Stimulated activated CD4-positive, alpha-beta T cell treated with anti-CD3 and anti-CD28 coated beads, TNF-alpha, amount 100 ng/mL, for 48 hours (primary cell): Measurements from ENCODE around the gene AFAP1L2.
"Not testable (repeated sequence)": the region's sequence is repeated elsewhere in the genome, so short reads cannot be mapped to it uniquely, and the experiment has no call there.

Experiments
- DNase-seq, 3 donors: peaks; one replicate each; pipeline ENCODE4 v3.0.0-alpha.2; 2020; ENCODE audit warnings: low read depth in 3 of 3

The AFAP1L2 gene

DNA sequence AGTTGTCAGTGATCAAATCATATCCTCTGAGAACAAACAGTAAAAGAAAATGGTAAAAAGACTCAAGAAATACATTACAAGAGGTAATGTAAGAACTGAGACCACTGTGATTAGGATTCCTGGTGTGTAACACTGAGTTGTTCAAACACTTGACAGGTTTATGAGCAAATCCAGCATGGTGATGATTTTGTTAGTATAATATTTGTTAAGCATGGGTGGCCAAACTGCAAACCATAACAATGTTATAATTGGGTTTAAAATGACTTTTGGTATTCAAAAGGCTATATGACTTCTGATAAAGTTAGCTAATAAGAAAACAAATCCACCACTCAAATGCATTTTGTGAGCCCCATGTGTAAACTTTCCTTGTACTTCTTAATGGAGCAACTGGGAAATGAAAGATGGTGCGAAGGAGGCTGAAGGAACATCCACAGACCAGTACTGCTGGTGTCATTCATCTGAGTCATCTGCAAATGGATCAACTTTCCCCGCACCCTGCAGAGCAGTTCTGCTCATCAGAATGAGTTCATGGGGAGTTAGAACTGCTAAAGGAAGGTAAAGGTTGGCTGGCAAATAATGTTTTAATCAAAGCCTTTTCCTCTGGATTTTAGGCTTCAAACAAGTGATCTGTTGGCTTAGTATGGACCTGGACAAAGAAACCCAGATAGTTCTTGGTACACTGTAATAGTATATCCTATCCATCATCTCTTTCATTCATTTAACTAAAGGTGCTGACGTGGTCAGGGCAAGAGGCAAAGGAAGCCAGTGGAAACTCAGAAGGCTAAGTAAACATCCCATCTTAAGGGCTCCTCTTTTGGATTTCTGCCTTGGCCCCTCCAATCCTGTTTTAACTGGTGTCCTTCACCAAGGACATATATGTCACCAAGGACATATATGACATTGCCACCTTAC lies 45.0 kb downstream of the AFAP1L2 start:
- DNase-seq = no peak

DNA sequence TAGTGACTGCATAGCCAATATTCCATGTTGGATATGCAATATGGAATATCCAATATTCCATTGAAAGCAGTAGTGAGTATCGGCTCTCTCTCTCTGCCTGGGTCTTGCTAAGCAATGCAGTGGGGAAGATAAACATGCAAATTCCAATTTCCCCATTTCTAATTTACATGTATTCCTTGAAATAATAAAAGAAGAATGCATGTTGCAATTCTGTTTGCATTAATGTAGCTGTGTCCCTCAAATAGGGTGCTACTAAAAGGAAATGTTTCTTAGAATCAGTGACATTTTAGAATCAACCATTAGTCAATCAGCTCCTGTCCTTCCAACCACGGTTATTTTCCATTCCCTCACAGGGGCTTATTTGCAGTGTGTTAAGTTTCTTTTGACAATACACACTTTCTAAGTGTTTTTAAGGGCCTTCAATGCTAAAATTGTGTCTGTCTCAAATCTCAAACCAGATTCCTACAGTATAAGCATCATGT lies 46.7 kb downstream of the AFAP1L2 start:
- DNase-seq = no peak

- DNase-seq = no peak
Measured at GRCh38 chr10:114356751-114357514, 47.4 kb downstream of the AFAP1L2 start.

DNA sequence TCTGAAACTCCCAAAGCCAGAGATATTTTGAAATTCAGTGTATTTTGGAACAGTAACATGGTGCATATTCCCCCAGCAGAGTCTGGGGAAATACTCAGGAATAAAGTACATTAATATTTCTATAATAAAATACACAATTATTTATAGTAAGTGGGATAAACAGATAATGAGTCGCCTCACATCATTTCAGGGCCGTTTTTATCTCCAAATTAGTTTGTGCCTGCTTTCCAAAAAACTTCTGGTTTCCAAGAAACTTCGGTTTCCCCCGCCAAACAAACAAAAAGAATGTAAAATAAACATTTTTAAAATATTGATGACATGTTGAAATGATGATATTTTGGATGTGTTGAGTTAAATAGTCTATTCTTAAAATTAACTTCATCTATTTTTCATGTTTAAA lies 48.2 kb downstream of the AFAP1L2 start:
- DNase-seq = no peak

GRCh38 chr10:114353383-114353782 lies 50.9 kb downstream of the AFAP1L2 start:
- no peak for DNase-seq

DNA sequence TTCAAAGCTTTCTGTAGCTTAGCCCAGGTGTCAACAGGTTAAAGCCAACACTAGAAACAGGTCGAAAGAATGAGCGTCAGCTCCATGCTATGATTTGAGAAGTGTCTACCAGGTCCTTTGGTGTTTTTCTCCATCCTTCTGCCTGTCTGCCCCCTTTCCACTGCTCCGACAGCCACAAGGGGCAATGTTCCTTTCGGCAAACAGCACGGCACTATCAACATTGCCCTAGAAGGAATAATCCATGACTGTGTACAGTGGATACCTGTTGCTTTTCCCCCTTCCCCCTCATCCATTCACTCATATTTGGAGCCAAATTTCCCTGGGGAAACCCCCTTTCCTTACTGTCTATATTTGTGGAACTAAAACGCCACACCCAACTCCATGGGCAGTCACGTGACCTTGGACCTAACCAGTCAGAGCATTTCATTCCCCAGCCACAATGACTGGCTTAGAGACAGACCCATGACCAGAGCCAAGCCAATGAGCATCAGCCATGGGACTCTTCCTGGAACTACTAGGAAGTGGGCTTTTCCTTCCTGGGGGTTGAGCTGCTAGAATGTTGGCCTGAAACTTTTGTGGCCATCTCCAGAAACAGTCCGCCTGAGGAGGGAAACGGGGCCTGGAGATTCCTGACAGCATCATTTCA lies 51.5 kb downstream of the AFAP1L2 start:
- DNase-seq = no peak

GRCh38 chr10:114350751-114351150 lies 53.6 kb downstream of the AFAP1L2 start:
- no peak for DNase-seq

DNA sequence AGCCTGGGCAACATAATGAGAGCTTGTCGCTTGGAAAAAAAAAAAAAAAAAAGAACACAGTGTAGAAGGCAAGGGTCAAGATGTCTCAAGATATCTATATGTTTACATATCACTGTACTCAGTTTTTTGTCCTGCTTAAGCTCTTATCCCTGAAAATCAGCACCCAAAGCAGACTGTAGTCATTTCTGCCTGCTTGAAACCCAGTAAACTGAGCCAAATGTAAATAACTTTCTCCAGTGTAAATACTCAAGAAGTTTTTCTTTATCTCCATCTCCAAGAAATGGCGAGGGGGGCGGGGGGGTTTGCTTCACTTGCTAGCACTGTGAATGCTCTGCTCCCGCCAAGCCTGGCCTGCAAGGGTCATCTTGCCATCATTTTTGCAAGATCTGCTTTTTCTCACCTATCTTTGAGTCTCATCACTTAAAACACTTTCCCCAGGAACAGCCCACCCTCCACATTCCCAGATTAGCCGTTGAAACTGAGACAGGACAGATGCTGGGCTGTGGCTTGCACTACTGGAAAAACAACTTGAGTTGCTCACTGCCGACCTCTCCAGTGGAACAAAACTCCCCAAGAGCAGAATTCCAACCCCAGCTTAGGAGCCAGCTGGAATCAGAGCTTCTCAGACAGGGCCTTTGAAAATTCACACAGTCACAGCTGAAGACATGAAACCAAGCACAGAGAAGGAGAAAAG lies 54.6 kb downstream of the AFAP1L2 start:
- no peak for DNase-seq

DNA sequence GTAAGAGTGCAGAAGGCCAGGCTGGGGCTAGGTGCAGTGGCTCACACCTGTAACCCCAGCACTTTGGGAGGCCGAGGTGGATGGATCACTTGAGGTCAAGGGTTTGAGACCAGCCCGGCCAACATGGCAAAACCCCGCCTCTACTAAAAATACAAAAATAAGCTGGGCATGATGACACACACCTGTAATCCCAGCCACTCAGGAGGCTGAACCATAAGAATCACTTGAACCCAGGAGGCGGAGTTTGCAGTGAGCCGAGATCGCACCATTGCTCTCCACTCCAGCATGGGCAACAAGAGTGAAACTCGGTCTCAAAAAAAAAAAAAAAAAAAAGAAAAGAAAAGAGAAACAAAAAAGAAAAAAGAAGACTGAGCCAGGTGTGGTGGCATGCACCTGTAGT lies 55.2 kb downstream of the AFAP1L2 start:
- DNase-seq = not testable (repeated sequence)

DNA sequence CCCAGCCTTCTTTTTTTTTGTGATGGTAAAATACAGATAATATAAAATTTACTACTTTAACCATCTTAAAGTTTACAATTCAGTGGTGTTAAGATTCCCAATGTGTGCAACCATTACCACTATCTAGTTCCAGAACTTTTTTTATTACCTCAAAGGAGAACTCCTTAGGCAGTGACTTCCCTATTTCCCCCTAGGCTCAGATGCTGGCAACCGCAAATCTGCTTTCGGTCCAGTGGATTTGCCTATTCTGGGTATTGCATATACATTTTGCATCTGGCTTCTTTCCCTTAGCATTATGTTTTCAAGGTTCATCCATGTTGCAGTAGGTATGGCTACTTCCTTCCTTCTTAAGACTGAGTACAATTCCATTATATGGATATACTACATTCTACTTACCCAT lies 56.5 kb downstream of the AFAP1L2 start:
- DNase-seq = no peak

DNA sequence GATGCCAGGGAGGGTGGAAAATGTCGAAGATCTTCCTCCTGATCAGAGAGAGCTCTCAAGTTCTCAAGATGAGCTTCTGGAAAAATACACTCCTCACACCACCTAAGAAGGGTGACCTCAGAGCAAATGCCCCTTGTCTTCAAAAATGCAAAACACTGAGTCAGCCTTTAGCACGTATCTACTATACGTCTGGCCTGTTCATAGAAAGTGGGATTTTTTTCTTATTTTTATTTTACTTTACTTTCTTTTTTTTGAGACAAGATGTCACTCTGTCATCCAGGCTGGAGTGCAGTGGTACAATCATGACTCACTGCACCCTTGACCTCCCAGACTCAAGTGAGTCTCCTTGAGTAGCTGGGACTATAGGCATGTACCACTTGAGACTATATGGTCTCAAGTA lies 57.1 kb downstream of the AFAP1L2 start:
- no peak for DNase-seq

- no peak for DNase-seq
Measured at GRCh38 chr10:114346176-114347031, 57.9 kb downstream of the AFAP1L2 start.

- no peak for DNase-seq
Measured at GRCh38 chr10:114345701-114346100, 58.6 kb downstream of the AFAP1L2 start.

GRCh38 chr10:114343623-114344505 lies 60.4 kb downstream of the AFAP1L2 start:
- DNase-seq = no peak

DNA sequence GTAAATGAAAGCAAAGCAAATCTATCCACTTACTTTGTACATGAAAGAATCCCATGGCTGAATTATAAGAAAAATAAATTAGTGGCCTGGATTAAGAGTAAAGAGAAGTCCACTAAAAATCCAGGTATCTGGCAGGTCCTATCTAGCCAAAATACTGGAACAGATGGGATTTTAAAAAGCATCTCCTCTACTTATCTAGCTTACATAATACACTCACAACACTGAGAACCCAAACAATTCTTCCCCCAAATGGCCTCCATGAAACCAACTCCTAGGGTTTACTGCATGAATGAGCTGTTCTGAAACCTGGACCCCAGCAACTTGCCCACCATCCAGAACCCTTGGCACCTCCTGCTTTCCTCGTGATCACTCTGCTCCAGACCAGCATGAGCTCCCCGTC lies 61.3 kb downstream of the AFAP1L2 start:
- no peak for DNase-seq

GRCh38 chr10:114340816-114341215 lies 63.5 kb downstream of the AFAP1L2 start:
- no peak for DNase-seq

DNA sequence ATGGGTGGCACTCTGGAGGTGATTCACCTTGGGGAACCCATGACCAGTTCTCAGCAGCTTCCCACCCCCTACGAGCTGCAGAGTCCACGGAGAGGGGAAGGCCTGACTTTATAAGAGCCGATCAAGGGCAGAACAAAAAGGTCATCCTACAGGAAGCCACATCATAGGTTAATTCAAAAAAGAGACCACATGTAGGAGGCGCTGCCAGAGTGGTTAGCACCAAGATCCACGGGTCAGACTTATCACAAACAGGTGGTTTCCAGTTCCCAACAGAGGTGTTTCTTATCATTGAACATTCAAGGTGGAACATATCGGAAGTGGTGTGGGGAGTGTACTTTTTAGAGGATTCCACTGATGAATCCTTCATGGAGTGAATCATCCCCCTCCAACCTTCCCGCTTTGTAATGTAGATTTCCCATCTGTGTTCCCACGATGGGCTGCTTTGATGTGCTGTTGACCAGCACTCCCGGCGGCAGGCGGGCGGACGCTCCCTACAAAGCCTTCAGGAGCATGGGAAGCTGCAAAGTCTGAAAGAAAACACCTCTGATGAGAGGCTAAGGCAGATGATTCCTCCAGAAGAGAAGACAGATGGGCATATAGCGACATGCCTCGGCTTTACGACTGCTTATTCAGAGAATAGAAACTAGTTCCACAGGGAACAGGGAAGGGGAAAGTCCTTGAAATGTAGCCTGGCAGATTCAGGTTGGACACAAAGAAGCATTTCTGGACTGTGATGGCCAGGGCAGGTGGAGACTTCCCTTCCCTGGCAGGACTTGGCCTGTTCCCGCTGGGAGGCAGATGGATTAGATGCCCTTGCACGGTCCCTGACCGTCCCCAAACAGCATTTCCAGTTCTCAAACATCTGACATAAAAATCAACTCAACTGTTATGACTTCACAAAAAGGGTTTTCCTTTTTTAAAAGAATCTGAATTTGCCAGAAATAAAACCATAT lies 66.5 kb downstream of the AFAP1L2 start:
- peak in 1 of 3 donors; percentile 2 for DNase-seq

DNA sequence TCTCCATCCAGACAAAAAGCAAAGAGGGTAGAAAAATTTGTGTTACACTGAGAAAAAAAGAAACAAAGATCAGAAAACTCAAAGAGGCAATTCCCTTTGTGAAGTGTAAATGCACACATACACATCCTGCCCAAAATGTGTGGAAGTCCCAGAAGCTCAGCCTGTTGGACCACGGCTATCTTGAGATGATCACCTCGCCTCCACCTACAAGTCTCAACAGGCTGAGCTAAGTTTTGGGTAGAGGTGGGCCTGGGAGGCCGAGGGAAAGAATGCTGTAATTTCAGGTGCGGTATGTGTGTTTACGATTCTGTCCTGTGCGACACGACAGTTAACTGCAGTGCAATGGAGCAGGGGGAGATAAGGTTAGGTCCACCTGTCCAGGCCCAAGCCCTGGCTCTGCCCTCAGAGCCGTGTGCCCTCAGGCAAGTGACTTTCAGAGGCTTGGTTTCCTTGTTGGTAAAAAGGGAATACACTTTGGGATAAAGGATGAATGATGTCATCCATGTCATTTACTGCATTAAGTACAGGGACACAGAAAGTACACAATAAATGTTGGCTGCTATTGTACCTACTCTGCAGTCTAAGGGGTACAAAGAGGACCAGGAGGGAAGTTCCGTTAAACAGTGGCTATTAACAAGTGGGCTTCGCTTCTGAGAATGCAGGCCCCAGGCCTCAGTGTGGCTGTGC lies 67.3 kb downstream of the AFAP1L2 start:
- no peak for DNase-seq
